ENCODE measurements around the gene HOXA13.

DNA sequence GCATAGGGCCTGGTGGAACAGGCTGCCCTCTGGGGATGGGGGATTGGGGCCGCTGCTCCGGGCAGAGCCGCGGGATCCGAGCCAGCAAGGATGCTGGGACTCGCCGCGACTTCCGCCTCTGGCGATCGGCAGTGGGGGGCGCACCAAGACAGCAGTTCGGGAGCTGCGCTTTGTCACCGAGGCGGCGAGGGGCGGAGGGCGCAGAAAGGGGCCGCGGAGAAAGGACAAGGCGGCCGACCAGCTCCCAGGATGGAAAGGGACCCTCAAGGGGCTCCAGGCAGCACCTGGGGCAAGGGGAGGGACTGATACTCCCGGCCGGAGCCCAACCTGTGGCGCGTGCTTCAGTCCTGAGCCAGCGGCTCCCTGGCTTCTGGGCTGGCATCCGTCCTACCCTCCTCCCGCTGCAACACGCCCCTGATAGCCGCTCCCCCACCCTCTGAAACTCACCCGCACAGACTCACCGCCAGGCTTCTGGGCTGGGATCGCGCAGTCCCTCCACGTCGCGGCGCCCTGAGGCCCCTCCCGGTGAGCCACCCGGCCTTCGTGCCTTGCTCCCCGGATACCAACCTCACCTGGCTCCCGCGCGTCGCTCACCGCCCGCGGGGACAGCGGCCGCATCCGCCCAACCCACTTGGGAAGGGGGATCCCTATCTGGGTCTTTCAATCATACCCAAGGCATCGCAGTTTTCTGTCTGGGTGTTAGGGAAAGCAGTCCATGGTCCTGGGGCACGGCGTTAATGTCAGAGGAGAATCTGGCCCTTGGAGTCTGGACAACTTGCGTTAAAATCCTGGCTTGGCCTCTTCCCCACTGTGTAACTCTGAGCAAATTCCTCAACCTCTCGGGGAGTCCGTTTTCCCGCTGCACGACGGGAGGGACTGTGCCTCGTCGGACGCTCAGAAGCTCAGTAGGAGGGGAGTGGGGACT is 35.8 kb upstream of the HOXA13 start:
- TF ChIP-seq, protein P1, sequence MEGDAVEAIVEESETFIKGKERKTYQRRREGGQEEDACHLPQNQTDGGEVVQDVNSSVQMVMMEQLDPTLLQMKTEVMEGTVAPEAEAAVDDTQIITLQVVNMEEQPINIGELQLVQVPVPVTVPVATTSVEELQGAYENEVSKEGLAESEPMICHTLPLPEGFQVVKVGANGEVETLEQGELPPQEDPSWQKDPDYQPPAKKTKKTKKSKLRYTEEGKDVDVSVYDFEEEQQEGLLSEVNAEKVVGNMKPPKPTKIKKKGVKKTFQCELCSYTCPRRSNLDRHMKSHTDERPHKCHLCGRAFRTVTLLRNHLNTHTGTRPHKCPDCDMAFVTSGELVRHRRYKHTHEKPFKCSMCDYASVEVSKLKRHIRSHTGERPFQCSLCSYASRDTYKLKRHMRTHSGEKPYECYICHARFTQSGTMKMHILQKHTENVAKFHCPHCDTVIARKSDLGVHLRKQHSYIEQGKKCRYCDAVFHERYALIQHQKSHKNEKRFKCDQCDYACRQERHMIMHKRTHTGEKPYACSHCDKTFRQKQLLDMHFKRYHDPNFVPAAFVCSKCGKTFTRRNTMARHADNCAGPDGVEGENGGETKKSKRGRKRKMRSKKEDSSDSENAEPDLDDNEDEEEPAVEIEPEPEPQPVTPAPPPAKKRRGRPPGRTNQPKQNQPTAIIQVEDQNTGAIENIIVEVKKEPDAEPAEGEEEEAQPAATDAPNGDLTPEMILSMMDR (tag by site-specific recombination; IDR thresholded peaks at IDR 0.05), result peak; percentile 96
- TF ChIP-seq ZNF660 (tag by site-specific recombination; IDR thresholded peaks at IDR 0.05) (0 out of 2 replicates have a peak, but pooled peaks have one; percentile 28), ZBTB1 (tag by site-specific recombination; IDR thresholded peaks at IDR 0.05) (no peak), ZNF266 (tag by site-specific recombination; IDR thresholded peaks at IDR 0.05; ENCODE audit: low read depth) (no peak), ZNF23 (tag by site-specific recombination; IDR thresholded peaks at IDR 0.05; ENCODE audit: borderline replicate concordance) (no peak), ZBTB8A (tag by site-specific recombination; IDR thresholded peaks at IDR 0.05) (peak; percentile 66; the same call in 1 of the 2 replicates), KLF16 (tag by site-specific recombination; IDR thresholded peaks at IDR 0.05) (peak; percentile 77), ZNF24 (tag by site-specific recombination; IDR thresholded peaks at IDR 0.05) (peak; percentile 38; the same call in 1 of the 2 replicates), ZNF121 (tag by site-specific recombination; IDR thresholded peaks at IDR 0.05) (no peak), ZNF747 (tag by site-specific recombination; IDR thresholded peaks at IDR 0.05) (no peak), RBAK (tag by site-specific recombination; IDR thresholded peaks at IDR 0.05) (no peak), ZNF239 (tag by site-specific recombination; IDR thresholded peaks at IDR 0.05) (no peak)
- TF ChIP-seq, protein P2, sequence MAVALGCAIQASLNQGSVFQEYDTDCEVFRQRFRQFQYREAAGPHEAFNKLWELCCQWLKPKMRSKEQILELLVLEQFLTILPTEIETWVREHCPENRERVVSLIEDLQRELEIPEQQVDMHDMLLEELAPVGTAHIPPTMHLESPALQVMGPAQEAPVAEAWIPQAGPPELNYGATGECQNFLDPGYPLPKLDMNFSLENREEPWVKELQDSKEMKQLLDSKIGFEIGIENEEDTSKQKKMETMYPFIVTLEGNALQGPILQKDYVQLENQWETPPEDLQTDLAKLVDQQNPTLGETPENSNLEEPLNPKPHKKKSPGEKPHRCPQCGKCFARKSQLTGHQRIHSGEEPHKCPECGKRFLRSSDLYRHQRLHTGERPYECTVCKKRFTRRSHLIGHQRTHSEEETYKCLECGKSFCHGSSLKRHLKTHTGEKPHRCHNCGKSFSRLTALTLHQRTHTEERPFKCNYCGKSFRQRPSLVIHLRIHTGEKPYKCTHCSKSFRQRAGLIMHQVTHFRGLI (tag by site-specific recombination; IDR thresholded peaks at IDR 0.05), result peak; percentile 81
- TF ChIP-seq, protein P3, sequence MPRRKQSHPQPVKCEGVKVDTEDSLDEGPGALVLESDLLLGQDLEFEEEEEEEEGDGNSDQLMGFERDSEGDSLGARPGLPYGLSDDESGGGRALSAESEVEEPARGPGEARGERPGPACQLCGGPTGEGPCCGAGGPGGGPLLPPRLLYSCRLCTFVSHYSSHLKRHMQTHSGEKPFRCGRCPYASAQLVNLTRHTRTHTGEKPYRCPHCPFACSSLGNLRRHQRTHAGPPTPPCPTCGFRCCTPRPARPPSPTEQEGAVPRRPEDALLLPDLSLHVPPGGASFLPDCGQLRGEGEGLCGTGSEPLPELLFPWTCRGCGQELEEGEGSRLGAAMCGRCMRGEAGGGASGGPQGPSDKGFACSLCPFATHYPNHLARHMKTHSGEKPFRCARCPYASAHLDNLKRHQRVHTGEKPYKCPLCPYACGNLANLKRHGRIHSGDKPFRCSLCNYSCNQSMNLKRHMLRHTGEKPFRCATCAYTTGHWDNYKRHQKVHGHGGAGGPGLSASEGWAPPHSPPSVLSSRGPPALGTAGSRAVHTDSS (tag by site-specific recombination; IDR thresholded peaks at IDR 0.05), result no peak
